Activated T-cell treated with anti-CD3 and anti-CD28 coated beads, Interleukin-2, amount 50 U/mL, for 24 hours (primary cell): ENCODE measurements around the gene ZSWIM6.

Experiments used
- DNase-seq: peaks from one replicate; pipeline ENCODE4 v3.0.0-alpha.2; 2020
- H3K27ac Mint-ChIP-seq: 2 replicates; pipeline ENCODE4 v1.8.0; 2020; ENCODE audit warnings: mild to moderate bottlenecking, mixed read lengths
- H3K27me3 Mint-ChIP-seq: 2 replicates; pipeline ENCODE4 v1.8.0; 2020; ENCODE audit warnings: mixed read lengths
- H3K36me3 Mint-ChIP-seq: 2 replicates; pipeline ENCODE4 v1.8.0; 2020; ENCODE audit warnings: low read depth, mixed read lengths
- H3K4me1 Mint-ChIP-seq: 2 replicates; pipeline ENCODE4 v1.8.0; 2020; ENCODE audit warnings: low read depth, mixed read lengths
- H3K4me3 Mint-ChIP-seq: 2 replicates; pipeline ENCODE4 v1.8.0; 2020; ENCODE audit warnings: mild to moderate bottlenecking, moderate library complexity, mixed read lengths
- H3K9me3 Mint-ChIP-seq: 2 replicates; pipeline ENCODE4 v1.8.0; 2020; ENCODE audit warnings: mixed read lengths

Gene ZSWIM6

GRCh38 chr5:61435368-61435767, 103.3 kb downstream of the ZSWIM6 start:
- Mint-ChIP-seq H3K36me3 (peaks cover 8% of the 10 kb centered on the region), H3K4me3 (no peak overlapping the region), H3K27ac (no peak overlapping the region), H3K4me1 (peaks cover 7% of the 10 kb centered on the region), H3K9me3 (peaks cover 8% of the 10 kb centered on the region), H3K27me3 (no peaks in the 10 kb centered on the region)
- no peak for DNase-seq

GRCh38 chr5:61438298-61438970, 106.4 kb downstream of the ZSWIM6 start:
- H3K36me3 Mint-ChIP-seq = peaks cover 33% of the 10 kb centered on the region
- peaks cover 4% of the 10 kb centered on the region for H3K4me1 Mint-ChIP-seq
- H3K9me3 Mint-ChIP-seq = peaks cover 28% of the 10 kb centered on the region
- DNase-seq = no peak
- no peak overlapping the region for H3K4me3 Mint-ChIP-seq
- H3K27ac Mint-ChIP-seq = no peak overlapping the region
- no peaks in the 10 kb centered on the region for H3K27me3 Mint-ChIP-seq

GRCh38 chr5:61440086-61440485, 108.0 kb downstream of the ZSWIM6 start:
- H3K9me3 Mint-ChIP-seq = peaks cover 32% of the 10 kb centered on the region
- no peak overlapping the region for H3K27ac Mint-ChIP-seq
- H3K27me3 Mint-ChIP-seq = no peaks in the 10 kb centered on the region
- peaks cover 35% of the 10 kb centered on the region for H3K36me3 Mint-ChIP-seq
- H3K4me1 Mint-ChIP-seq = peaks cover 4% of the 10 kb centered on the region
- no peak for DNase-seq
- no peak overlapping the region for H3K4me3 Mint-ChIP-seq

GRCh38 chr5:61440596-61440995, 108.5 kb downstream of the ZSWIM6 start:
- H3K27me3 Mint-ChIP-seq = no peaks in the 10 kb centered on the region
- no peak overlapping the region for H3K4me3 Mint-ChIP-seq
- peaks cover 7% of the 10 kb centered on the region for H3K4me1 Mint-ChIP-seq
- H3K9me3 Mint-ChIP-seq = peaks cover 33% of the 10 kb centered on the region
- H3K27ac Mint-ChIP-seq = no peak overlapping the region
- peaks cover 40% of the 10 kb centered on the region for H3K36me3 Mint-ChIP-seq
- no peak for DNase-seq

- no peak overlapping the region for H3K4me3 Mint-ChIP-seq
- H3K4me1 Mint-ChIP-seq = peaks cover 5% of the 10 kb centered on the region
- H3K27me3 Mint-ChIP-seq = no peaks in the 10 kb centered on the region
- no peak for DNase-seq
- peaks cover 49% of the 10 kb centered on the region for H3K36me3 Mint-ChIP-seq
- H3K27ac Mint-ChIP-seq = no peak overlapping the region
- peaks cover 33% of the 10 kb centered on the region for H3K9me3 Mint-ChIP-seq
Measured at GRCh38 chr5:61441742-61442141, 109.7 kb downstream of the ZSWIM6 start.

GRCh38 chr5:61447780-61448495, 115.9 kb downstream of the ZSWIM6 start:
- Mint-ChIP-seq H3K27ac (no peak overlapping the region), H3K9me3 (peaks cover 24% of the 10 kb centered on the region), H3K4me1 (peaks cover 13% of the 10 kb centered on the region), H3K4me3 (no peak overlapping the region), H3K27me3 (no peaks in the 10 kb centered on the region), H3K36me3 (peaks cover 35% of the 10 kb centered on the region)
- no peak for DNase-seq

- Mint-ChIP-seq H3K27me3 (no peaks in the 10 kb centered on the region), H3K9me3 (peaks cover 18% of the 10 kb centered on the region), H3K36me3 (peaks cover 30% of the 10 kb centered on the region), H3K4me3 (no peak overlapping the region), H3K4me1 (peaks cover 13% of the 10 kb centered on the region), H3K27ac (no peak overlapping the region)
- no peak for DNase-seq
Measured at GRCh38 chr5:61449804-61450492, 117.9 kb downstream of the ZSWIM6 start.

GRCh38 chr5:61450493-61451279, 118.6 kb downstream of the ZSWIM6 start:
- peaks cover 13% of the 10 kb centered on the region for H3K4me1 Mint-ChIP-seq
- no peak overlapping the region for H3K27ac Mint-ChIP-seq
- H3K9me3 Mint-ChIP-seq = peaks cover 15% of the 10 kb centered on the region
- no peaks in the 10 kb centered on the region for H3K27me3 Mint-ChIP-seq
- H3K4me3 Mint-ChIP-seq = no peak overlapping the region
- DNase-seq = no peak
- H3K36me3 Mint-ChIP-seq = peaks cover 23% of the 10 kb centered on the region

GRCh38 chr5:61455179-61456006, 123.3 kb downstream of the ZSWIM6 start:
- no peak for DNase-seq
- Mint-ChIP-seq H3K27me3 (no peaks in the 10 kb centered on the region), H3K4me1 (peaks cover 12% of the 10 kb centered on the region), H3K4me3 (no peak overlapping the region), H3K36me3 (peaks cover 2% of the 10 kb centered on the region), H3K27ac (no peak overlapping the region), H3K9me3 (no peaks in the 10 kb centered on the region)

- no peak for DNase-seq
- Mint-ChIP-seq H3K4me3 (no peak overlapping the region), H3K9me3 (no peaks in the 10 kb centered on the region), H3K27ac (no peak overlapping the region), H3K27me3 (no peaks in the 10 kb centered on the region), H3K36me3 (peaks cover 2% of the 10 kb centered on the region), H3K4me1 (peaks cover 26% of the 10 kb centered on the region)
Measured at GRCh38 chr5:61460471-61460870, 128.4 kb downstream of the ZSWIM6 start.

GRCh38 chr5:61461417-61461816, 129.4 kb downstream of the ZSWIM6 start:
- peaks cover 29% of the 10 kb centered on the region for H3K4me1 Mint-ChIP-seq
- peaks cover 2% of the 10 kb centered on the region for H3K36me3 Mint-ChIP-seq
- H3K4me3 Mint-ChIP-seq = no peak overlapping the region
- H3K27me3 Mint-ChIP-seq = no peaks in the 10 kb centered on the region
- no peaks in the 10 kb centered on the region for H3K9me3 Mint-ChIP-seq
- no peak for DNase-seq
- H3K27ac Mint-ChIP-seq = no peak overlapping the region

- H3K4me3 Mint-ChIP-seq = no peak overlapping the region
- no peaks in the 10 kb centered on the region for H3K27me3 Mint-ChIP-seq
- no peak for DNase-seq
- H3K9me3 Mint-ChIP-seq = no peaks in the 10 kb centered on the region
- peaks cover 2% of the 10 kb centered on the region for H3K36me3 Mint-ChIP-seq
- no peak overlapping the region for H3K27ac Mint-ChIP-seq
- H3K4me1 Mint-ChIP-seq = peaks cover 28% of the 10 kb centered on the region
Measured at GRCh38 chr5:61461926-61462325, 129.9 kb downstream of the ZSWIM6 start.

GRCh38 chr5:61463596-61463995, 131.5 kb downstream of the ZSWIM6 start:
- H3K9me3 Mint-ChIP-seq = no peaks in the 10 kb centered on the region
- DNase-seq = no peak
- peaks cover 33% of the 10 kb centered on the region for H3K4me1 Mint-ChIP-seq
- H3K36me3 Mint-ChIP-seq = peaks cover 2% of the 10 kb centered on the region
- no peaks in the 10 kb centered on the region for H3K27me3 Mint-ChIP-seq
- H3K27ac Mint-ChIP-seq = no peak overlapping the region
- H3K4me3 Mint-ChIP-seq = no peak overlapping the region

- Mint-ChIP-seq H3K27me3 (no peaks in the 10 kb centered on the region), H3K4me3 (no peak overlapping the region), H3K27ac (no peak overlapping the region), H3K36me3 (no peaks in the 10 kb centered on the region), H3K4me1 (peaks cover 30% of the 10 kb centered on the region), H3K9me3 (no peaks in the 10 kb centered on the region)
- no peak for DNase-seq
Measured at GRCh38 chr5:61464512-61464911, 132.5 kb downstream of the ZSWIM6 start.
